Prostate gland (tissue), 2 donors: ENCODE data around the gene RNF114. TPM values are rescaled to one million over a fixed set of nuclear protein-coding genes. Genes with fewer than 3 reads are reported as not detected.
A peak's percentile ranks its signal among the peaks of the same experiment; 100 is the strongest.

ENCODE experiments used
- DNase-seq: peaks from one replicate; pipeline ENCODE4 v3.0.0-alpha.2; 2019; ENCODE audit warnings: low spot score
- H3K27ac ChIP-seq, 2 donors: fragments of 200-600 bp; sonication (generic); 2 replicates each; pipeline ENCODE4 v1.5.1; 2017 to 2019
- H3K27me3 ChIP-seq: fragments of 200-600 bp; sonication (generic); replicated peaks from 2 replicates; pipeline ENCODE4 v1.5.1; 2019; ENCODE audit not compliant: insufficient read depth
- H3K36me3 ChIP-seq, 2 donors: fragments of 200-600 bp; sonication (generic); 1 replicate in 1 of 2; 2 replicates in 1 of 2; pipeline versions ENCODE4 v1.5.1 to v1.8.1; 2017 to 2019
- H3K4me1 ChIP-seq: fragments of 200-600 bp; sonication (generic); replicated peaks from 2 replicates; pipeline ENCODE4 v1.5.1; 2019
- H3K4me3 ChIP-seq, 2 donors: fragments of 200-600 bp; sonication (generic); 2 replicates each; pipeline ENCODE4 v1.5.1; 2017 to 2019
- H3K9me3 ChIP-seq: fragments of 200-600 bp; sonication (generic); 2 replicates; pipeline ENCODE4 v1.5.1; 2017
- POLR2A ChIP-seq: fragments of 450-650 bp; IDR thresholded peaks from one replicate; pipeline ENCODE4 v1.6.1; 2016; ENCODE audit warnings: antibody characterized with exemption, mild to moderate bottlenecking
- POLR2AphosphoS5 ChIP-seq: sonication (generic); formaldehyde crosslinking; IDR thresholded peaks from one replicate; pipeline ENCODE4 v1.6.1; 2017; ENCODE audit warnings: antibody characterized with exemption
- WGBS: methylation state at CpG from one replicate; pipeline ENCODE4 v1.1.5; 2018; 5-methylcytosine and 5-hydroxymethylcytosine counted together
- intact Hi-C: fragments of 100-400 bp; cut with DNase I; formaldehyde crosslinking; loops from one replicate; pipeline ENCODE4 v1.14.2; 2022
- total RNA-seq, 2 donors: library from RNA; depleted of rRNA; stranded (reverse); fragments of >200 nt; gene quantifications; one replicate each; pipeline ENCODE4 v1.1.0, GENCODE V29; 2016
- TF ChIP-seq, protein P1 (sequence below), 4 experiments: fragments of 200-600 bp in 2 of 4; fragments of 450-650 bp in 2 of 4; sonication (generic) in 2 of 4; IDR thresholded peaks; 1 replicate in 3 of 4; 2 replicates in 1 of 4; pipeline ENCODE4 v1.5.1; 2016 to 2019; ENCODE audit warnings: antibody characterized with exemption in 4 of 4, mild to moderate bottlenecking in 2 of 4, moderate library complexity in 2 of 4

Gene RNF114
- total RNA-seq, 2 donors from 2014 or later: 166 to 239 TPM

DNA sequence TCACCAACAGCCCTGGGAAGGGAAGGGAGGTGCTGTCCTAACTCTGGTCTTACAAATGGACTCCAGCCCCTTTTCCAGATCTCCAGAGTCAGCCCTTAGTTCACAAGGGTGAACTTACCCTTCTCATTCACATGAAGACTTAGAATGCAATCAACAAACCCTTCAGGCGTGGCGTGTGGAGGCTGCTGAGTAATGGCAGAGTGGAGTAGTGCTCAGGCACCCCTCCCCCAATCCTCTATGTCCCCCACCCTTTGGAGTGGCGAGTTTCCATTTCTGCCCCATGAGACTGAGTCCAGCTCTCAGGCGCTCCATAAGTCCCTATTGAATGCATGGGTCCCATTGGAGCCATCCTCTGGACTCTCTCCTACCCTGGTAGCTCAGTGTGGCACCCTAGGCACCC, 49.9 kb downstream of the RNF114 start:
- no peaks in the 10 kb centered on the region for H3K9me3 ChIP-seq
- H3K4me1 ChIP-seq: peaks cover 11% of the 10 kb centered on the region
- no peaks in the 10 kb centered on the region for H3K27me3 ChIP-seq
- 91% methylated on average over 4 of the region's 4 CpGs for WGBS
- H3K4me3 ChIP-seq: no peak overlapping the region
- intact Hi-C loops: no loop called here
- TF ChIP-seq POLR2A (no peak), POLR2AphosphoS5 (no peak)
- TF ChIP-seq, protein P1, sequence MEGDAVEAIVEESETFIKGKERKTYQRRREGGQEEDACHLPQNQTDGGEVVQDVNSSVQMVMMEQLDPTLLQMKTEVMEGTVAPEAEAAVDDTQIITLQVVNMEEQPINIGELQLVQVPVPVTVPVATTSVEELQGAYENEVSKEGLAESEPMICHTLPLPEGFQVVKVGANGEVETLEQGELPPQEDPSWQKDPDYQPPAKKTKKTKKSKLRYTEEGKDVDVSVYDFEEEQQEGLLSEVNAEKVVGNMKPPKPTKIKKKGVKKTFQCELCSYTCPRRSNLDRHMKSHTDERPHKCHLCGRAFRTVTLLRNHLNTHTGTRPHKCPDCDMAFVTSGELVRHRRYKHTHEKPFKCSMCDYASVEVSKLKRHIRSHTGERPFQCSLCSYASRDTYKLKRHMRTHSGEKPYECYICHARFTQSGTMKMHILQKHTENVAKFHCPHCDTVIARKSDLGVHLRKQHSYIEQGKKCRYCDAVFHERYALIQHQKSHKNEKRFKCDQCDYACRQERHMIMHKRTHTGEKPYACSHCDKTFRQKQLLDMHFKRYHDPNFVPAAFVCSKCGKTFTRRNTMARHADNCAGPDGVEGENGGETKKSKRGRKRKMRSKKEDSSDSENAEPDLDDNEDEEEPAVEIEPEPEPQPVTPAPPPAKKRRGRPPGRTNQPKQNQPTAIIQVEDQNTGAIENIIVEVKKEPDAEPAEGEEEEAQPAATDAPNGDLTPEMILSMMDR (IDR thresholded peaks at IDR 0.05): no peak
- no peak overlapping the region for H3K27ac ChIP-seq
- DNase-seq: no peak
- H3K36me3 ChIP-seq: no peaks in the 10 kb centered on the region

GRCh38 chr20:49987015-49987867, 51.0 kb downstream of the RNF114 start:
- Histone ChIP-seq H3K4me1 (peaks cover 11% of the 10 kb centered on the region), H3K27me3 (no peaks in the 10 kb centered on the region), H3K36me3 (no peaks in the 10 kb centered on the region), H3K9me3 (no peaks in the 10 kb centered on the region), H3K27ac (no peak overlapping the region), H3K4me3 (no peak overlapping the region)
- WGBS: 86% methylated on average over 15 of the region's 15 CpGs
- no peak for DNase-seq
- TF ChIP-seq POLR2A: no peak
- TF ChIP-seq, protein P1 (IDR thresholded peaks at IDR 0.05): no peak
- no peak for TF ChIP-seq POLR2AphosphoS5
- intact Hi-C loops: no loop called here

DNA sequence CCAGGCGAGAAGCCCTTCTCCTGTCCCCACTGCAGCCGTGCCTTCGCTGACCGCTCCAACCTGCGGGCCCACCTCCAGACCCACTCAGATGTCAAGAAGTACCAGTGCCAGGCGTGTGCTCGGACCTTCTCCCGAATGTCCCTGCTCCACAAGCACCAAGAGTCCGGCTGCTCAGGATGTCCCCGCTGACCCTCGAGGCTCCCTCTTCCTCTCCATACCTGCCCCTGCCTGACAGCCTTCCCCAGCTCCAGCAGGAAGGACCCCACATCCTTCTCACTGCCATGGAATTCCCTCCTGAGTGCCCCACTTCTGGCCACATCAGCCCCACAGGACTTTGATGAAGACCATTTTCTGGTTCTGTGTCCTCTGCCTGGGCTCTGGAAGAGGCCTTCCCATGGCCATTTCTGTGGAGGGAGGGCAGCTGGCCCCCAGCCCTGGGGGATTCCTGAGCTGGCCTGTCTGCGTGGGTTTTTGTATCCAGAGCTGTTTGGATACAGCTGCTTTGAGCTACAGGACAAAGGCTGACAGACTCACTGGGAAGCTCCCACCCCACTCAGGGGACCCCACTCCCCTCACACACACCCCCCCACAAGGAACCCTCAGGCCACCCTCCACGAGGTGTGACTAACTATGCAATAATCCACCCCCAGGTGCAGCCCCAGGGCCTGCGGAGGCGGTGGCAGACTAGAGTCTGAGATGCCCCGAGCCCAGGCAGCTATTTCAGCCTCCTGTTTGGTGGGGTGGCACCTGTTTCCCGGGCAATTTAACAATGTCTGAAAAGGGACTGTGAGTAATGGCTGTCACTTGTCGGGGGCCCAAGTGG, 51.9 kb downstream of the RNF114 start:
- WGBS: 83% methylated on average over 18 of the region's 18 CpGs
- intact Hi-C loops: no loop called here
- H3K4me1 ChIP-seq: peaks cover 9% of the 10 kb centered on the region
- H3K27ac ChIP-seq: no peak overlapping the region
- H3K9me3 ChIP-seq: no peaks in the 10 kb centered on the region
- no peak for DNase-seq
- H3K4me3 ChIP-seq: no peak overlapping the region
- H3K36me3 ChIP-seq: no peaks in the 10 kb centered on the region
- no peaks in the 10 kb centered on the region for H3K27me3 ChIP-seq
- TF ChIP-seq POLR2A (no peak), POLR2AphosphoS5 (no peak)
- TF ChIP-seq, protein P1 (IDR thresholded peaks at IDR 0.05): no peak

DNA sequence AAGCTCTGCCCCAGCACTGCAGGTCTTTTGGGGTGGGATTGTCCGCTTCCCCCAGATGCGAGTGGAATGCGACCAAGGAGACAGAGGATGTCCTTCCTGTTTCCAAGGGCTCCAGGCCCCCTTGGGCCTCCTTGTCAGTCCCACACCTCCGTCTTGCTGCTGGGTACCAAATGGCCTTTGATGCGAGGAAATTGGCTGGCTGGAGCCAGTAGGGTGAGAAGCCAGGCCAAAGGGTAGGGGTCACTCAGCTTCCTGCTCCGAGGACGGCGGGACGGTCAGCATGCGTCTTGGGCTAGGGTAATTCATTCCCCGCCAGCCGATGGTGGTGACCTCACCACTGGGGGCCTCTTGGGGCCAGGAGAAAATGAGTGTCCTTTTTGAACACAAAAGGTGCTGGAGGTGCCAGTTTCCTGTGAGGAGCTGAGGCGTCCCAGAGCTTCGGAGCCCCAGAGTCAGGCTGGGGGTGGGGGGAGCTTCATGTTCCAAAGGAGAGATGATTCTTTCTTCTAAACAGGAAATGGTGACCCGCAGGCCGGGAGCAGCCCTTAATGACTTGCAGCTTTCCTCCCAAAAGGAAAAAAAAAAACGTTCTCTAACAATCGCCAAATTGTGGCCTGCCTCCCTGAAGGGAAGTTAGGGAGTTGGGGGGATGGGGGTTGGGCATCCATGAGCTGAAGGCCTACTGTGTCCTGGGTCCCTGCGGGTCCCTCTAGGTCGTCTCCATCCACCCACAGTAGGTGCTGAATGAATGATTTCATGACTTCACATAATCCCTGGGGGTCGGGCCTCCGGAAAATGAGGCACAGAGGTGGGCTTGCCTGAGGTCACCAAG, 53.3 kb downstream of the RNF114 start:
- H3K4me1 ChIP-seq: peaks cover 7% of the 10 kb centered on the region

More for the DNA sequence above, 53.3 kb downstream of the RNF114 start:
- Histone ChIP-seq H3K27me3 (no peaks in the 10 kb centered on the region), H3K36me3 (no peaks in the 10 kb centered on the region), H3K27ac (peak overlapping the region; percentile 46 to 52), H3K9me3 (no peaks in the 10 kb centered on the region), H3K4me3 (no peak overlapping the region)
- DNase-seq: no peak
- WGBS: 63% methylated on average over 22 of the region's 22 CpGs
- intact Hi-C loops: no loop called here
- TF ChIP-seq, protein P1 (IDR thresholded peaks at IDR 0.05): no peak
- TF ChIP-seq POLR2A: no peak
- TF ChIP-seq POLR2AphosphoS5: no peak
